HL-60 (cell line): Measurements from ENCODE around the gene KANSL3.
"Not testable (repeated sequence)": the region's sequence is repeated elsewhere in the genome, so short reads cannot be mapped to it uniquely, and the experiment has no call there.

Experiments
- DNase-seq, 2 experiments: peaks; one replicate each; pipeline ENCODE4 v3.0.0-alpha.2; 2010 to 2020; ENCODE audit warnings: low read depth in 1 of 2, low spot score in 1 of 2
- H3K27ac ChIP-seq: fragments of 250-450 bp; sonication (Bioruptor Pico); replicated peaks from 2 replicates; pipeline ENCODE4 v1.5.1; 2020; ENCODE audit warnings: mild to moderate bottlenecking, moderate library complexity
- H3K27me3 ChIP-seq: fragments of 250-450 bp; sonication (Bioruptor Pico); 2 replicates; pipeline ENCODE4 v1.5.1; 2021; ENCODE audit warnings: mild to moderate bottlenecking, moderate library complexity; ENCODE audit not compliant: insufficient read depth, poor library complexity, severe bottlenecking
- H3K4me3 ChIP-seq: replicated peaks from 2 replicates; pipeline ENCODE4 v1.5.1; 2011; ENCODE audit warnings: mild to moderate bottlenecking, control low read depth, low read length; ENCODE audit not compliant: insufficient read depth
- GABPA ChIP-seq: IDR thresholded peaks from 2 replicates; pipeline ENCODE4 v1.6.1; 2012; ENCODE audit warnings: low read depth
- POLR2AphosphoS5 ChIP-seq: IDR thresholded peaks from 2 replicates; pipeline ENCODE4 v1.6.1; 2012; ENCODE audit warnings: low read depth
- REST ChIP-seq: IDR thresholded peaks from 2 replicates; pipeline ENCODE4 v1.6.1; 2012; ENCODE audit warnings: low read depth; ENCODE audit not compliant: insufficient replicate concordance
- SPI1 ChIP-seq: IDR thresholded peaks from 2 replicates; pipeline ENCODE4 v1.6.1; 2012; ENCODE audit warnings: low read depth, mild to moderate bottlenecking, borderline replicate concordance
- TF ChIP-seq, protein P1 (sequence below): IDR thresholded peaks from one replicate; pipeline ENCODE4 v1.5.1; 2011; ENCODE audit warnings: low read length, control low read depth, inconsistent platforms; ENCODE audit not compliant: insufficient read depth

Gene KANSL3

DNA sequence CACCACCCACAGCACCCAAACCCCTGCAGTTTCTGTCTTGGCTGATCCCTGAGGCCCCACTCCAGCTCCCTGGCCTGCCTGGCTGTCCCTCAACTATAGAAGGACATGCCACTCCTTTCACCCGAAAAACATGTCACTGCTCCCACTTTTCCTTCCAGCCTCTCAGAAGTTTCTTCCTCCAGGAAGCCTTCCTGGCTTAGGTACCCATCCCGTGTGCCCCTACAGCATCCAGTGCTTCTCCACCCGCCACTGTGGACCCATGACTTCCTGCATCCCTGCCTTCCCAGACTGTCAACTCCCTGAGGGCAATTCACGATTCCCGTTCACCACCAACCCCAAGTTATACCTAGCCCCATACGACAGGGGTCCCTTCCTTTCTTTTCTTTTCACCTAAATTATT is 80.1 kb downstream of the KANSL3 start:
- TF ChIP-seq, protein P1, sequence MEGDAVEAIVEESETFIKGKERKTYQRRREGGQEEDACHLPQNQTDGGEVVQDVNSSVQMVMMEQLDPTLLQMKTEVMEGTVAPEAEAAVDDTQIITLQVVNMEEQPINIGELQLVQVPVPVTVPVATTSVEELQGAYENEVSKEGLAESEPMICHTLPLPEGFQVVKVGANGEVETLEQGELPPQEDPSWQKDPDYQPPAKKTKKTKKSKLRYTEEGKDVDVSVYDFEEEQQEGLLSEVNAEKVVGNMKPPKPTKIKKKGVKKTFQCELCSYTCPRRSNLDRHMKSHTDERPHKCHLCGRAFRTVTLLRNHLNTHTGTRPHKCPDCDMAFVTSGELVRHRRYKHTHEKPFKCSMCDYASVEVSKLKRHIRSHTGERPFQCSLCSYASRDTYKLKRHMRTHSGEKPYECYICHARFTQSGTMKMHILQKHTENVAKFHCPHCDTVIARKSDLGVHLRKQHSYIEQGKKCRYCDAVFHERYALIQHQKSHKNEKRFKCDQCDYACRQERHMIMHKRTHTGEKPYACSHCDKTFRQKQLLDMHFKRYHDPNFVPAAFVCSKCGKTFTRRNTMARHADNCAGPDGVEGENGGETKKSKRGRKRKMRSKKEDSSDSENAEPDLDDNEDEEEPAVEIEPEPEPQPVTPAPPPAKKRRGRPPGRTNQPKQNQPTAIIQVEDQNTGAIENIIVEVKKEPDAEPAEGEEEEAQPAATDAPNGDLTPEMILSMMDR, result no peak
- TF ChIP-seq GABPA (no peak), REST (no peak), POLR2AphosphoS5 (no peak), SPI1 (no peak)
- Histone ChIP-seq H3K27ac (no peak overlapping the region), H3K27me3 (no peaks in the 10 kb centered on the region), H3K4me3 (no peak overlapping the region)
- DNase-seq, result no peak

GRCh38 chr2:96557421-96557820 is 80.7 kb downstream of the KANSL3 start:
- H3K4me3 ChIP-seq, H3K27me3 ChIP-seq, DNase-seq, H3K27ac ChIP-seq: not testable (repeated sequence)

DNA sequence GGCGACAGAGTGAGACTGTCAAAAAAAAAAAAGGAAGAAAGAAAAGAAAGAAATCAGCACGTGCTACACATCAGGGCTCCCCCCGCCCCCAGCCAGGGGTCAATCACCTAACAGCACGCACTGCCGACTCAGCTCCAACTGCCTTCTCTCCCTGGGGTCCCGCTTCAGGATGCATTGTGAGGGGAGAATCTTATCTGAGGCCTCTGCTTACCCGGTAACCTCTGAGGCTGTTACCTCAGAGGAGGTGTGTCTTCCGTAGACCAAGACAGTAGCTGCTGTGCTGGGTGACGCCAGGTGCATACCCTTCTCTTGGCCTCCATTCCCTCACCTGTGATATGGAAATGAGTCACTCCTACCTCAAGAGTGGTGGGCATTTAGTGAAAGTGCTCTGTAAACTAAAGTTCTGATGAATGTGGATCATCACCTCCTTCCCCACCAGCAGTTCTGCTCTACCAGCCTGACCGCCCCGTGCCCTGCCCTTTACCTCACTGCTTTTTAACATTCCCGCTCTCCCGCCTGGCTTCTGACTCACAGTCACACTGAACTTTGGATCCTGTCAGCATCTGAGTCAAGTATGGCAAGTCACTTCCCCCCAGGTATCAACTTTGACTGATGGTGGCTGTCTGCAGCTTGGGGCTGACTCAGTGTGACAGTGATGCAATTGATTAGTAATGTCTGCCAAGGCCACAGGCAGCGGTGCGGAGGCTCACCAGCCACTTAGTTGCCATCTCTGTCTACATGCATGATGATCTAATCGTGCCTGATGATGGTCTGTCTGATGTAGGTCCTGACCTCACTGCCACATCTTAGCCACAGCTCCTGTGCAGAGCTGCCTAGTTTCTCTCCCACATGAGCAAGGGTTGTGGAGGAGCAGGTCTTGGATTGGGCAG is 81.4 kb downstream of the KANSL3 start:
- peak in 1 of 2 experiments; percentile 14 for DNase-seq
- TF ChIP-seq SPI1 (no peak), GABPA (no peak), POLR2AphosphoS5 (no peak), REST (no peak)
- TF ChIP-seq, protein P1, result no peak
- Histone ChIP-seq H3K4me3 (no peak overlapping the region), H3K27me3 (no peaks in the 10 kb centered on the region), H3K27ac (no peak overlapping the region)

DNA sequence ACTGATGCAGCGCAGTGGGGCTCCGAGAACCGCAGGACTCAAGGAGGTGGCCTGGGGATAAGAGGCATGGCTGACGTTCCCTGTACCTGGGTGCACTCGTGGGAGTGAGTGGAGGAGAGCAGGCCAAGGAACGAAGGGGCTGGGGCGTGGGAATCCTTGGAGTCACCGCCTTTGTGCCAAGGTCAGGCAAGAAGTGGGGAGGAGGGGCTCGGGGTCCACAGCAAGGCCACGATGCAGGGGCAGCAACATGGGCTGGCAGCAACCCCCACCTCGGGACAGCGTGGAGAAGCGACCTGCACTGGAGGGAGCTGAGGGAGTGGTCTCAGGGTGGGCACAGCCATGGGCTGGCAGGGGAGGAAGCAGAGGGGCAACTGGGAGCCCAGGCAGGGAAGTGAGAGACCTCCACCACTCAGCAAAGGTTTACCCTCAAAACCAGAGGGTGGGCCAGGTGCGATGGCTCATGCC is 82.9 kb downstream of the KANSL3 start:
- Histone ChIP-seq H3K27me3 (no peaks in the 10 kb centered on the region), H3K4me3 (no peak overlapping the region), H3K27ac (no peak overlapping the region)
- TF ChIP-seq REST, result no peak
- DNase-seq, result no peak
